ENCODE data around the gene VPS52.

DNA sequence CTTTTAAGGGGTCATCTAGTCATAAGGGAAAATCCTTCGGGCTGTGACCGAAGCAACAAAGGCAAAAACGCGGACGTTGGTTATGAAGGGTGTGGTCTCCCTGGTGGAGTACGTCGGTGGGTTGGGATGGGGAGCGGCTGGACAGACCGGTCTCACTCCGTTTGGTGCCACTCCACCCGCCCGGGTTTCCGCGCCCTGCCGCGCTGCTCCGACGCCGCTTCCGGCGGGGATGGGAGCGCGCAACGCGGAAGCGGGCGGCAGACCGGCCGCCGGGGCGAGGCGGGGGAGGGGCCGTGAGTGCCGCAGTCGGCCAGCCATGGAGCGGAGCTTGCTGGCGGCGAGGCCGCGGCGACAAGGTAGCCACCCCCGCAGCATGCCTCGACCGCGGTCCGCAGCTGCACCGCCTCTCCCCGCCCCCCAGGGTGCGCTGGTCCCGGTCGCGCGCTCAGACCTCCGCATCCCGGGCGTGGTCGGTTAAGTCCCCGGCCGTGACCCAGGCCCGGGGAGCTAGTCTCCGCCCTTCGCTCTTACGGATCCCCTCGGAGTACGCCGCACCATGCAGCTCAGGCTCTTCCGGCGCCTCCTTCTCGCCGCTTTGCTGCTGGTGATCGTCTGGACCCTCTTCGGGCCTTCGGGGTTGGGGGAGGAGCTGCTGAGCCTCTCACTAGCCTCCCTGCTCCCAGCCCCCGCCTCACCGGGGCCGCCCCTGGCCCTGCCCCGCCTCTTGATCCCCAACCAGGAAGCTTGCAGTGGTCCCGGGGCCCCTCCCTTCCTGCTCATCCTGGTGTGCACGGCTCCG is 5.4 kb upstream of the VPS52 start, which contains the start of gene B3GALT4:
- TF ChIP-seq CEBPB (IDR thresholded peaks at IDR 0.05) (peak; percentile 16; the same call in 1 of the 2 replicates), TAF1 (IDR thresholded peaks at IDR 0.05; ENCODE audit: low read depth) (no peak), MAX (IDR thresholded peaks at IDR 0.05) (peak; percentile 75; the same call in 1 of the 2 replicates)

Data from Ishikawa (cell line).